Measurements from ENCODE around the gene FBXO38. TPM values are rescaled to one million over a fixed set of nuclear protein-coding genes. Genes with fewer than 3 reads are reported as not detected.

The FBXO38 gene
- total and polyA plus RNA-seq, 2 of the 13 experiments (the other 11 are each of a cell fraction or from before 2014, with no cell fraction given) = 24.8 to 35.9 TPM

DNA sequence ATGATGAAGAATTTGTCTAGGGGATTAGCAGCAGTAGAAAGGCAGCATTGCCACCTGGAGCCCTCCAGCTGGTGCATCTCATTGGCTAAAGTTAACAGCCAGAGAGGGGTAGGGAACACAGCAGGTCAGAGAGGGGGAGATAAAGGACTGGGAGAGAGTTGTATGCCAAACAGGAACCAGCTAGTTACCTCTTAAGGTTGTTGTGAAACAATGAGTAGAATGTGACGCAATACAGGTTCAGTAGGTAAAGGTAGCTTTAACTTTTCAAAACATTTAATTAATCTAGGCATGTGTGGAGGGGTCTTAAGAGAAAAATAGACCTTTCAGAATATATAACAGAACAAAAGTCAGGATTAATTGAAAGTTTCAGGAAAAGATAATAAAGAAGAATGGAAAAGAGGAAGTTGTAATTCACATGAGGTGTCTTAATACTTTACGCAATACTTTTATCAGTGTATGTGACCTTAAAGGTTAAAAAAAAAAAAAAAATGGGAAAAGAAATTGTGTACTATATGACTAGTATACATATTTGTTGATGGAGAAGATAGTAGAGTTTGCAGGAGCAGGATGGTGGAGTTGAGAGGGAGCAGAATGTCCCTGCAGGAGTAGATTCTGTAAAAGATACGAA, 14.3 kb downstream of the FBXO38 start (continued):
- TF ChIP-seq, protein P1, sequence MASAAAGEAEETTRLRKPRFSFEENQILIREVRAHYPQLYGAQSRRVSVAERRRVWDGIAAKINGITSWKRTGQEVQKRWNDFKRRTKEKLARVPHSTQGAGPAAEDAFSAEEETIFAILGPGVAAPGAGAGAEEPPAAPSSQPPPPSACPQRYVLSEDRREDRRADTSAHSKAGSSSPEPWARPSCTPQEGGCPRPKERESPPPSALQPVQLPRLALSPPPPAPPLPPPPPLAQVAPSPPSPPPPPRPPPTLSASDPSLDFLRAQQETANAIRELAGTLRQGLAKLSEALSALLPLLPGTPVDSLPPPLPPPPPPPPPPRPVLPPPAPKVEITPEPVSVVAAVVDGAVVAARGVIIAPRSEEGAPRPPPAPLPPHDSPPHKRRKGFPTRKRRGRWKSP (CRISPR knock-in tag; IDR thresholded peaks at IDR 0.05) = peak; percentile 29; the same call in 1 of the 2 replicates
- TF ChIP-seq, protein P2, sequence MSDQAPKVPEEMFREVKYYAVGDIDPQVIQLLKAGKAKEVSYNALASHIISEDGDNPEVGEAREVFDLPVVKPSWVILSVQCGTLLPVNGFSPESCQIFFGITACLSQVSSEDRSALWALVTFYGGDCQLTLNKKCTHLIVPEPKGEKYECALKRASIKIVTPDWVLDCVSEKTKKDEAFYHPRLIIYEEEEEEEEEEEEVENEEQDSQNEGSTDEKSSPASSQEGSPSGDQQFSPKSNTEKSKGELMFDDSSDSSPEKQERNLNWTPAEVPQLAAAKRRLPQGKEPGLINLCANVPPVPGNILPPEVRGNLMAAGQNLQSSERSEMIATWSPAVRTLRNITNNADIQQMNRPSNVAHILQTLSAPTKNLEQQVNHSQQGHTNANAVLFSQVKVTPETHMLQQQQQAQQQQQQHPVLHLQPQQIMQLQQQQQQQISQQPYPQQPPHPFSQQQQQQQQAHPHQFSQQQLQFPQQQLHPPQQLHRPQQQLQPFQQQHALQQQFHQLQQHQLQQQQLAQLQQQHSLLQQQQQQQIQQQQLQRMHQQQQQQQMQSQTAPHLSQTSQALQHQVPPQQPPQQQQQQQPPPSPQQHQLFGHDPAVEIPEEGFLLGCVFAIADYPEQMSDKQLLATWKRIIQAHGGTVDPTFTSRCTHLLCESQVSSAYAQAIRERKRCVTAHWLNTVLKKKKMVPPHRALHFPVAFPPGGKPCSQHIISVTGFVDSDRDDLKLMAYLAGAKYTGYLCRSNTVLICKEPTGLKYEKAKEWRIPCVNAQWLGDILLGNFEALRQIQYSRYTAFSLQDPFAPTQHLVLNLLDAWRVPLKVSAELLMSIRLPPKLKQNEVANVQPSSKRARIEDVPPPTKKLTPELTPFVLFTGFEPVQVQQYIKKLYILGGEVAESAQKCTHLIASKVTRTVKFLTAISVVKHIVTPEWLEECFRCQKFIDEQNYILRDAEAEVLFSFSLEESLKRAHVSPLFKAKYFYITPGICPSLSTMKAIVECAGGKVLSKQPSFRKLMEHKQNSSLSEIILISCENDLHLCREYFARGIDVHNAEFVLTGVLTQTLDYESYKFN (CRISPR knock-in tag; conservative IDR thresholded peaks at IDR 0.05) = peak; percentile 46

DNA sequence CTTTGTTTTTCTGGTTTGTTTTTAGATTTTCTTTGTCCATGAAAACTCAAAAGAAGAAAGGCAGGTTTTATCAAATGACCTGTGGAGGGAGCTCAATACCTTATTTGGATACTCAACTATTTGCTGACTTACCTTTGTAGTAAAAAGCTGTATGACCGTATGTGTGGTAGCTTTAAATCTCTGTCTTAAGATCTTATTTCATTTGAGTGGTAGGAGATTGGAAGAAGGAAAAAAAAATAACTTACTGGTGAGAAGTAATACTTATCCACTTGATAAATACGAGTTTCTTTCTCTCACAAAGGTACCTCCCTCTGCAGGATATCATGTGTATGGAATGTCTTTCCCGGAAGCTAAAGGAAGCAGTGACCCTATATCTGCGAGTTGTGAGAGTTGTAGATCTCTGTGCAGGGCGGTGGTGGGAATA, 15.0 kb downstream of the FBXO38 start:
- BruUV-seq (replicated peaks) = no TSS peak
- H3K79me2 ChIP-seq (ENCODE audit: insufficient read depth, low read length) = peaks cover 11% of the 10 kb centered on the region
- in situ Hi-C loops (cut with HindIII; ENCODE audit: extremely low pct_ligation_motif_present, low pct_unique_long_range_greater_than_20kb) (no loop called here), intact Hi-C loops (cut with micrococcal nuclease; ENCODE audit: unreplicated experiment) (loop anchor here (2.0 kb wide), 1 partner anchor 16 kb away; the partner anchor contains the start of gene FBXO38)
- H3K4me1 ChIP-seq (ENCODE audit: insufficient read depth, low read length) = peaks cover 54% of the 10 kb centered on the region
- DNase-seq (ENCODE audit: low spot score) (peak; percentile 9), FAIRE-seq (no peak), ATAC-seq (peak; percentile 13; the same call in 1 of the 3 replicates)
- no peaks in the 10 kb centered on the region for H3K9me3 ChIP-seq (ENCODE audit: low read length)
- H3K4me2 ChIP-seq (ENCODE audit: low read depth, low read length) = no peak overlapping the region
- H3K36me3 ChIP-seq (replicated peaks in 1 of 2; ENCODE audit: control insufficient read depth in 1 of 2, insufficient read depth in 2 of 2, low read length in 2 of 2) = peaks cover 5 to 47% of the 10 kb centered on the region in 2 experiments
- 85% methylated on average over 5 of the region's 5 CpGs for WGBS (ENCODE audit: low lambda C conversion rate)
- peak overlapping the region; percentile 7 for H3K27ac ChIP-seq (ENCODE audit: extremely low read length, insufficient read depth, low read length)
- TF ChIP-seq MBNL3 (CRISPR knock-in tag; conservative IDR thresholded peaks at IDR 0.05) (no peak), ZNF343 (CRISPR knock-in tag; IDR thresholded peaks at IDR 0.05) (no peak), TGIF2 (CRISPR knock-in tag; IDR thresholded peaks at IDR 0.05) (no peak), GLI4 (CRISPR knock-in tag; IDR thresholded peaks at IDR 0.05; ENCODE audit: borderline replicate concordance) (no peak), ZFP41 (CRISPR knock-in tag; IDR thresholded peaks at IDR 0.05; ENCODE audit: borderline replicate concordance) (no peak)
- TF ChIP-seq, protein P3, sequence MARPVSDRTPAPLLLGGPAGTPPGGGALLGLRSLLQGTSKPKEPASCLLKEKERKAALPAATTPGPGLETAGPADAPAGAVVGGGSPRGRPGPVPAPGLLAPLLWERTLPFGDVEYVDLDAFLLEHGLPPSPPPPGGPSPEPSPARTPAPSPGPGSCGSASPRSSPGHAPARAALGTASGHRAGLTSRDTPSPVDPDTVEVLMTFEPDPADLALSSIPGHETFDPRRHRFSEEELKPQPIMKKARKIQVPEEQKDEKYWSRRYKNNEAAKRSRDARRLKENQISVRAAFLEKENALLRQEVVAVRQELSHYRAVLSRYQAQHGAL (CRISPR knock-in tag; IDR thresholded peaks at IDR 0.05; ENCODE audit: not compliant biosample characterization) = no peak
- TF ChIP-seq, protein P4, sequence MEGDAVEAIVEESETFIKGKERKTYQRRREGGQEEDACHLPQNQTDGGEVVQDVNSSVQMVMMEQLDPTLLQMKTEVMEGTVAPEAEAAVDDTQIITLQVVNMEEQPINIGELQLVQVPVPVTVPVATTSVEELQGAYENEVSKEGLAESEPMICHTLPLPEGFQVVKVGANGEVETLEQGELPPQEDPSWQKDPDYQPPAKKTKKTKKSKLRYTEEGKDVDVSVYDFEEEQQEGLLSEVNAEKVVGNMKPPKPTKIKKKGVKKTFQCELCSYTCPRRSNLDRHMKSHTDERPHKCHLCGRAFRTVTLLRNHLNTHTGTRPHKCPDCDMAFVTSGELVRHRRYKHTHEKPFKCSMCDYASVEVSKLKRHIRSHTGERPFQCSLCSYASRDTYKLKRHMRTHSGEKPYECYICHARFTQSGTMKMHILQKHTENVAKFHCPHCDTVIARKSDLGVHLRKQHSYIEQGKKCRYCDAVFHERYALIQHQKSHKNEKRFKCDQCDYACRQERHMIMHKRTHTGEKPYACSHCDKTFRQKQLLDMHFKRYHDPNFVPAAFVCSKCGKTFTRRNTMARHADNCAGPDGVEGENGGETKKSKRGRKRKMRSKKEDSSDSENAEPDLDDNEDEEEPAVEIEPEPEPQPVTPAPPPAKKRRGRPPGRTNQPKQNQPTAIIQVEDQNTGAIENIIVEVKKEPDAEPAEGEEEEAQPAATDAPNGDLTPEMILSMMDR (CRISPR knock-in tag; IDR thresholded peaks at IDR 0.05) = peak; percentile 22
- POLR2A ChIA-PET = interaction anchor here (0.9 to 2.0 kb wide), 4 partner anchors 10 to 78 kb away, joined by 3 to 12 read pairs (median 5); partner anchors contain the start of gene FBXO38
- H2AFZ ChIP-seq (ENCODE audit: low read length) = no peak overlapping the region
- CTCF ChIA-PET (ENCODE audit: low intra/inter-chr PET ratio, low total read pairs) = interaction anchor here (0.7 to 1.6 kb wide), 2 partner anchors 14 to 219 kb away, joined by 3 to 4 read pairs; partner anchors contain the start of gene FBXO38
- H3K9ac ChIP-seq (ENCODE audit: insufficient read depth, low read depth, low read length) = no peak overlapping the region
- H3K27me3 ChIP-seq (ENCODE audit: control insufficient read depth in 1 of 2, insufficient read depth in 2 of 2, low read length in 2 of 2) = no peaks in the 10 kb centered on the region
- H3K4me3 ChIP-seq (replicated peaks in 1 of 3; ENCODE audit: insufficient read depth in 1 of 3, low read depth in 2 of 3, low read length in 3 of 3) = no peak overlapping the region
- peaks cover 3% of the 10 kb centered on the region for H4K20me1 ChIP-seq (ENCODE audit: insufficient read depth, low read length)

All from HepG2 (cell line).